HepG2 (cell line): ENCODE measurements around the gene PHTF1. TPM values are rescaled to one million over a fixed set of nuclear protein-coding genes. Genes with fewer than 3 reads are reported as not detected.

Experiments used
- ATAC-seq: fragments of 200-7000 bp; cut with Tn5 transposase; 3 replicates; pipeline ENCODE4 v1.9.1; 2020; ENCODE audit warnings: mild to moderate bottlenecking, moderate library complexity
- BruUV-seq: library from RNA; stranded (reverse); fragments of 400-500 nt; replicated peaks from 2 replicates; lab custom pipeline; 2021; lab: Mats Ljungman, UMichigan
- CTCF ChIA-PET: fragments of 300-600 bp; formaldehyde crosslinking; extraction: SDS; loops from one replicate; lab custom pipeline; 2021; ENCODE audit warnings: low total read pairs, inconsistent platforms, low intra/inter-chr PET ratio; lab: Yijun Ruan, JAX
- POLR2A ChIA-PET: fragments of 350-600 bp; sonication (Branson Sonifier 250); formaldehyde crosslinking; loops from one replicate; lab custom pipeline; 2020; ENCODE audit warnings: antibody characterized with exemption, inconsistent platforms; lab: Yijun Ruan, JAX
- DNase-seq: peaks from one replicate; pipeline ENCODE4 v3.0.0-alpha.2; 2015; ENCODE audit warnings: low spot score
- FAIRE-seq: peaks from 3 replicates; lab custom pipeline; 2011; peaks lifted over from hg19 to GRCh38; lab: Jason Lieb, UNC
- H2AFZ ChIP-seq: one replicate; pipeline ENCODE4 v1.6.1; 2011; ENCODE audit warnings: low read length, inconsistent platforms
- H3K27ac ChIP-seq: fragments of 300-600 bp; 3 replicates; pipeline ENCODE4 v1.8.0; 2011; ENCODE audit warnings: mixed run types, mild to moderate bottlenecking, mixed read lengths, low read length, inconsistent platforms; ENCODE audit not compliant: insufficient read depth; ENCODE audit errors: extremely low read length
- H3K27me3 ChIP-seq, 2 experiments: fragments of 200-600 bp in 1 of 2; 2 replicates in 1 of 2; 3 replicates in 1 of 2; pipeline versions ENCODE4 v1.6.0 to v1.8.0; 2011; ENCODE audit warnings: low read length in 2 of 2, mild to moderate bottlenecking in 2 of 2, moderate library complexity in 2 of 2, inconsistent platforms in 1 of 2; ENCODE audit not compliant: insufficient read depth in 2 of 2, control insufficient read depth in 1 of 2
- H3K36me3 ChIP-seq, 2 experiments: fragments of 200-600 bp in 1 of 2; replicated peaks in 1 of 2; 2 replicates in 1 of 2; 3 replicates in 1 of 2; pipeline versions ENCODE4 v1.5.1 to v1.8.0; 2011; ENCODE audit warnings: low read length in 2 of 2, inconsistent platforms in 1 of 2; ENCODE audit not compliant: insufficient read depth in 2 of 2, control insufficient read depth in 1 of 2
- H3K4me1 ChIP-seq: 2 replicates; pipeline ENCODE4 v1.5.1; 2012; ENCODE audit warnings: low read length, inconsistent platforms; ENCODE audit not compliant: insufficient read depth
- H3K4me2 ChIP-seq: 2 replicates; pipeline ENCODE4 v1.6.0; 2011; ENCODE audit warnings: low read depth, low read length, inconsistent platforms
- H3K4me3 ChIP-seq, 3 experiments: fragments of 200-600 bp in 1 of 3; sonication (generic), shearing (Covaris generic) in 1 of 3; replicated peaks in 1 of 3; 2 replicates each; pipeline ENCODE4 v1.5.1; 2011 to 2016; ENCODE audit warnings: low read length in 3 of 3, inconsistent platforms in 2 of 3, low read depth in 2 of 3, mild to moderate bottlenecking in 2 of 3, control low read depth in 1 of 3, mixed read lengths in 1 of 3; ENCODE audit not compliant: insufficient read depth in 1 of 3
- H3K79me2 ChIP-seq: one replicate; pipeline ENCODE4 v1.6.1; 2011; ENCODE audit warnings: low read length, inconsistent platforms; ENCODE audit not compliant: insufficient read depth
- H3K9ac ChIP-seq: 2 replicates; pipeline ENCODE4 v1.6.0; 2011; ENCODE audit warnings: mild to moderate bottlenecking, low read depth, low read length, inconsistent platforms; ENCODE audit not compliant: insufficient read depth
- H3K9me3 ChIP-seq: 2 replicates; pipeline ENCODE4 v1.5.1; 2012; ENCODE audit warnings: mild to moderate bottlenecking, low read length
- H4K20me1 ChIP-seq: 2 replicates; pipeline ENCODE4 v1.6.0; 2011; ENCODE audit warnings: inconsistent platforms, mild to moderate bottlenecking, low read length, moderate library complexity; ENCODE audit not compliant: insufficient read depth
- EED ChIP-seq: sonication (generic); formaldehyde crosslinking; IDR thresholded peaks from 2 replicates; pipeline ENCODE4 v1.5.0; 2020; ENCODE audit warnings: mild to moderate bottlenecking, missing genetic modification reagents
- HES4 ChIP-seq: sonication (generic); formaldehyde crosslinking; IDR thresholded peaks from 2 replicates; pipeline ENCODE4 v1.9.0; 2021; ENCODE audit warnings: mild to moderate bottlenecking, missing genetic modification reagents, borderline replicate concordance
- THAP8 ChIP-seq: sonication (generic); formaldehyde crosslinking; IDR thresholded peaks from 2 replicates; pipeline ENCODE4 v1.5.1; 2020; ENCODE audit warnings: missing genetic modification reagents, mild to moderate bottlenecking, borderline replicate concordance
- ZBTB2 ChIP-seq: sonication (generic); formaldehyde crosslinking; IDR thresholded peaks from 2 replicates; pipeline ENCODE4 v1.8.0; 2022; ENCODE audit warnings: low read depth, missing genetic modification reagents
- ZNF552 ChIP-seq: sonication (generic); formaldehyde crosslinking; IDR thresholded peaks from 2 replicates; pipeline ENCODE4 v1.9.0; 2022; ENCODE audit warnings: missing genetic modification reagents, mild to moderate bottlenecking, borderline replicate concordance
- WGBS: methylation state at CpG from one replicate; pipeline ENCODE4 v1.1.6; 2017; ENCODE audit warnings: low lambda C conversion rate; 5-methylcytosine and 5-hydroxymethylcytosine counted together
- in situ Hi-C: cut with HindIII; loops from 2 replicates; pipeline ENCODE4 v1.10.0; 2017; ENCODE audit warnings: low pct_unique_long_range_greater_than_20kb; ENCODE audit not compliant: extremely low pct_ligation_motif_present
- intact Hi-C: fragments of 100-400 bp; cut with micrococcal nuclease; formaldehyde crosslinking; loops from one replicate; pipeline ENCODE4 v1.10.0; 2022; ENCODE audit not compliant: unreplicated experiment
- polyA plus RNA-seq, 8 experiments: library from polyadenylated mRNA; depleted of rRNA in 3 of 8; stranded (reverse) in 7 of 8; unstranded in 1 of 8; fragments of >200 nt; fragmentation: Illumina TruSeq in 4 of 8; extraction: Trizol in 4 of 8; gene quantifications; 2 replicates each; pipeline versions ENCODE4 v1.2.1 to v1.2.3, GENCODE V29; 2011 to 2016; ENCODE audit warnings: low read depth in 4 of 8, missing spikeins in 1 of 8, mixed read lengths in 1 of 8; ENCODE audit not compliant: insufficient read depth in 1 of 8
- total RNA-seq, 5 experiments: library from RNA; depleted of rRNA; stranded (reverse); fragments of >200 nt; fragmentation: Illumina TruSeq; extraction: Trizol; gene quantifications; 2 replicates each; pipeline ENCODE4 v1.2.3, GENCODE V29; 2016; ENCODE audit warnings: low read depth in 1 of 5

The PHTF1 gene
- total and polyA plus RNA-seq, 2 of the 13 experiments (the other 11 are each of a cell fraction or from before 2014, with no cell fraction given) = 5.0 to 19.7 TPM

- no peak for TF ChIP-seq THAP8 (CRISPR knock-in tag)
- TF ChIP-seq, all 625 proteins: peak for 0
Observed at GRCh38 chr1:113780374-113781146, 21.3 kb upstream of the PHTF1 start (continued).

GRCh38 chr1:113779542-113779941, 20.3 kb upstream of the PHTF1 start:
- DNase-seq (no peak), FAIRE-seq (no peak), ATAC-seq (no peak)
- in situ Hi-C loops = no loop called here
- Histone ChIP-seq H3K36me3 (peaks cover 5 to 19% of the 10 kb centered on the region in 2 experiments; a peak in 4 of 5 replicates), H2AFZ (no peak overlapping the region), H3K4me1 (no peaks in the 10 kb centered on the region), H3K27ac (no peak overlapping the region), H3K27me3 (no peaks in the 10 kb centered on the region), H4K20me1 (no peaks in the 10 kb centered on the region), H3K9me3 (no peaks in the 10 kb centered on the region), H3K79me2 (peaks cover 52% of the 10 kb centered on the region), H3K4me3 (no peak overlapping the region), H3K4me2 (no peak overlapping the region), H3K9ac (no peak overlapping the region)
- ChIA-PET POLR2A (no interaction called here), CTCF (no interaction called here)
- no TSS peak for BruUV-seq
- WGBS = 96% methylated on average over 6 of the region's 6 CpGs
- intact Hi-C loops = no loop called here
- no peak for TF ChIP-seq EED (CRISPR knock-in tag)
- no peak for TF ChIP-seq ZBTB2
- TF ChIP-seq ZNF552 (CRISPR knock-in tag) = no peak
- no peak for TF ChIP-seq HES4
